H1 (cell line): ENCODE data around the gene DTNB. TPM values are rescaled to one million over a fixed set of nuclear protein-coding genes. Genes with fewer than 3 reads are reported as not detected.

Source experiments
- CTCF ChIA-PET: fragments of 300-600 bp; sonication (Branson Sonifier 250); formaldehyde crosslinking; loops from one replicate; lab custom pipeline; 2021; ENCODE audit not compliant: partially characterized antibody; lab: Charles Lee
- POLR2A ChIA-PET: fragments of 300-600 bp; sonication (Branson Sonifier 250); formaldehyde crosslinking; loops from one replicate; lab custom pipeline; 2021; ENCODE audit warnings: inconsistent platforms; ENCODE audit not compliant: partially characterized antibody; lab: Charles Lee
- DNase-seq, 2 experiments: peaks; one replicate each; pipeline versions ENCODE4 v3.0.0 to v3.0.0-alpha.2; 2010 to 2022; ENCODE audit warnings: low spot score in 2 of 2, low read depth in 1 of 2, mixed read lengths in 1 of 2
- FAIRE-seq: peaks from 2 replicates; lab custom pipeline; 2011; peaks lifted over from hg19 to GRCh38; lab: Jason Lieb, UNC
- H2AFZ ChIP-seq: 2 replicates; pipeline ENCODE4 v1.8.1; 2012; ENCODE audit warnings: low read length, inconsistent platforms
- H2AK5ac ChIP-seq: 2 replicates; pipeline ENCODE4 v1.6.1; 2013; ENCODE audit warnings: low read depth, low read length
- H2BK120ac ChIP-seq: replicated peaks from 2 replicates; pipeline ENCODE3; 2013; ENCODE audit warnings: low read depth, low read length, inconsistent platforms
- H2BK12ac ChIP-seq: 2 replicates; pipeline ENCODE4 v1.6.1; 2013; ENCODE audit warnings: low read depth, low read length
- H2BK15ac ChIP-seq: 2 replicates; pipeline ENCODE4 v1.6.1; 2013; ENCODE audit warnings: low read length
- H2BK20ac ChIP-seq: 2 replicates; pipeline ENCODE4 v1.6.1; 2013; ENCODE audit warnings: low read length
- H2BK5ac ChIP-seq: 2 replicates; pipeline ENCODE4 v1.6.1; 2013; ENCODE audit warnings: low read depth, low read length
- H3K14ac ChIP-seq: 2 replicates; pipeline ENCODE4 v1.6.1; 2013; ENCODE audit warnings: inconsistent platforms; ENCODE audit not compliant: insufficient read length
- H3K18ac ChIP-seq: 2 replicates; pipeline ENCODE4 v1.6.1; 2013; ENCODE audit warnings: low read length; ENCODE audit errors: extremely low read depth
- H3K23ac ChIP-seq: 2 replicates; pipeline ENCODE4 v1.6.1; 2013; ENCODE audit warnings: inconsistent platforms; ENCODE audit not compliant: insufficient read length
- H3K23me2 ChIP-seq: 2 replicates; pipeline ENCODE4 v1.6.1; 2013; ENCODE audit warnings: low read depth, low read length
- H3K27ac ChIP-seq: 2 replicates; pipeline ENCODE4 v1.6.1; 2011; ENCODE audit warnings: low read depth, low read length, inconsistent platforms
- H3K27me3 ChIP-seq, 4 experiments: replicated peaks in 1 of 4; 1 replicate in 1 of 4; 2 replicates in 3 of 4; pipeline versions ENCODE4 v1.6.1 to v1.8.1; 2011 to 2013; ENCODE audit warnings: low read length in 3 of 4, mild to moderate bottlenecking in 3 of 4, inconsistent platforms in 2 of 4, mixed read lengths in 2 of 4, moderate library complexity in 1 of 4; ENCODE audit not compliant: control insufficient read depth in 3 of 4, insufficient read depth in 3 of 4; ENCODE audit errors: extremely low read depth in 1 of 4
- H3K36me3 ChIP-seq, 4 experiments: 2 replicates each; pipeline versions ENCODE4 v1.6.1 to v1.8.1; 2011 to 2013; ENCODE audit warnings: mild to moderate bottlenecking in 4 of 4, low read length in 3 of 4, moderate library complexity in 2 of 4, control low read depth in 1 of 4, inconsistent platforms in 1 of 4; ENCODE audit not compliant: insufficient read depth in 4 of 4, control insufficient read depth in 2 of 4
- H3K4ac ChIP-seq: replicated peaks from 2 replicates; pipeline ENCODE3; 2013; ENCODE audit warnings: low read length, low read depth, mixed read lengths, inconsistent platforms; ENCODE audit not compliant: insufficient read length
- H3K4me1 ChIP-seq, 4 experiments: replicated peaks in 1 of 4; 1 replicate in 1 of 4; 2 replicates in 3 of 4; pipeline versions ENCODE4 v1.6.1 to v1.8.1; 2011 to 2013; ENCODE audit warnings: low read length in 3 of 4, inconsistent platforms in 2 of 4, mixed read lengths in 1 of 4; ENCODE audit not compliant: insufficient read depth in 4 of 4, control insufficient read depth in 3 of 4
- H3K4me2 ChIP-seq, 2 experiments: 2 replicates each; pipeline versions ENCODE4 v1.6.1 to v1.8.1; 2011 to 2013; ENCODE audit warnings: low read depth in 2 of 2, low read length in 2 of 2, control low read depth in 1 of 2, inconsistent platforms in 1 of 2, mild to moderate bottlenecking in 1 of 2; ENCODE audit not compliant: insufficient read depth in 1 of 2
- H3K4me3 ChIP-seq, 4 experiments: fragments of 200-600, 300-600 bp in 1 of 4; sonication (generic), shearing (Covaris generic), sonication (Bioruptor Twin) in 1 of 4; 2 replicates each; pipeline versions ENCODE4 v1.5.1 to v1.8.1; 2011 to 2016; ENCODE audit warnings: low read length in 4 of 4, low read depth in 3 of 4, control low read depth in 2 of 4, inconsistent platforms in 2 of 4, mild to moderate bottlenecking in 2 of 4, mixed read lengths in 1 of 4, moderate library complexity in 1 of 4; ENCODE audit not compliant: insufficient read depth in 2 of 4; ENCODE audit errors: extremely low read depth in 1 of 4
- H3K56ac ChIP-seq: replicated peaks from 2 replicates; pipeline ENCODE3; 2013; ENCODE audit warnings: low read depth, mild to moderate bottlenecking, mixed read lengths, low read length, inconsistent platforms; ENCODE audit not compliant: insufficient read length
- H3K79me1 ChIP-seq: 2 replicates; pipeline ENCODE4 v1.6.1; 2013; ENCODE audit warnings: low read depth, low read length, control low read depth
- H3K79me2 ChIP-seq, 2 experiments: 2 replicates each; pipeline versions ENCODE4 v1.6.1 to v1.8.1; 2012 to 2013; ENCODE audit warnings: low read length in 2 of 2, mild to moderate bottlenecking in 2 of 2, inconsistent platforms in 1 of 2; ENCODE audit not compliant: insufficient read depth in 2 of 2, control insufficient read depth in 1 of 2
- H3K9ac ChIP-seq, 4 experiments: replicated peaks in 1 of 4; 1 replicate in 1 of 4; 2 replicates in 3 of 4; pipeline versions ENCODE4 v1.6.1 to v1.8.1; 2011 to 2013; ENCODE audit warnings: low read depth in 3 of 4, low read length in 3 of 4, control low read depth in 2 of 4, mild to moderate bottlenecking in 2 of 4, moderate library complexity in 2 of 4, inconsistent platforms in 1 of 4; ENCODE audit errors: extremely low read depth in 1 of 4
- H3K9me3 ChIP-seq, 2 experiments: 2 replicates each; pipeline versions ENCODE4 v1.6.1 to v1.8.1; 2012 to 2013; ENCODE audit warnings: mild to moderate bottlenecking in 2 of 2, moderate library complexity in 2 of 2, control low read depth in 1 of 2, inconsistent platforms in 1 of 2, low read depth in 1 of 2, low read length in 1 of 2, mixed read lengths in 1 of 2; ENCODE audit not compliant: insufficient read depth in 2 of 2
- H4K20me1 ChIP-seq, 2 experiments: replicated peaks in 1 of 2; 2 replicates each; pipeline versions ENCODE3 to v1.8.1; 2011 to 2013; ENCODE audit warnings: inconsistent platforms in 2 of 2, low read length in 2 of 2, mild to moderate bottlenecking in 1 of 2; ENCODE audit not compliant: insufficient read depth in 2 of 2, control insufficient read depth in 1 of 2
- H4K5ac ChIP-seq: 2 replicates; pipeline ENCODE4 v1.6.1; 2013; ENCODE audit warnings: low read length, low read depth, mixed read lengths, inconsistent platforms; ENCODE audit not compliant: insufficient read length
- H4K8ac ChIP-seq: 2 replicates; pipeline ENCODE4 v1.8.0; 2013; ENCODE audit warnings: mild to moderate bottlenecking, moderate library complexity, low read length, inconsistent platforms; ENCODE audit not compliant: insufficient read depth; ENCODE audit errors: extremely low read depth
- H4K91ac ChIP-seq: replicated peaks from 2 replicates; pipeline ENCODE3; 2013; ENCODE audit warnings: low read length, mixed read lengths, inconsistent platforms; ENCODE audit not compliant: insufficient read length
- BRCA1 ChIP-seq: IDR thresholded peaks from 2 replicates; pipeline ENCODE4 v1.6.1; 2012; ENCODE audit warnings: low read depth, low read length, improper control_type of control experiment
- CTBP2 ChIP-seq: IDR thresholded peaks from 2 replicates; pipeline ENCODE4 v1.7.0; 2011; ENCODE audit warnings: borderline replicate concordance, mild to moderate bottlenecking, moderate library complexity, mixed read lengths, low read length; ENCODE audit not compliant: insufficient read depth, insufficient read length
- EZH2 ChIP-seq: fragments of 200-600 bp; sonication (generic); IDR thresholded peaks from 2 replicates; pipeline ENCODE4 v1.7.1; 2012; ENCODE audit warnings: low read depth, mild to moderate bottlenecking, moderate library complexity, low read length, inconsistent platforms; ENCODE audit not compliant: severe bottlenecking
- JUND ChIP-seq: IDR thresholded peaks from 2 replicates; pipeline ENCODE4 v1.6.1; 2011; ENCODE audit warnings: mild to moderate bottlenecking, improper control_type of control experiment, low read length
- POLR2AphosphoS5 ChIP-seq: IDR thresholded peaks from 2 replicates; pipeline ENCODE4 v1.6.1; 2011; ENCODE audit warnings: low read depth, low read length
- RAD21 ChIP-seq, 2 experiments: IDR thresholded peaks in 1 of 2; conservative IDR thresholded peaks in 1 of 2; 2 replicates each; pipeline ENCODE4 v1.6.1; 2011; ENCODE audit warnings: low read depth in 2 of 2, low read length in 2 of 2, improper control_type of control experiment in 1 of 2, inconsistent platforms in 1 of 2, mild to moderate bottlenecking in 1 of 2, moderate library complexity in 1 of 2
- RXRA ChIP-seq: IDR thresholded peaks from 2 replicates; pipeline ENCODE4 v1.6.1; 2011; ENCODE audit warnings: low read depth, mild to moderate bottlenecking, low read length, moderate library complexity; ENCODE audit not compliant: insufficient read depth
- SIN3A ChIP-seq, 2 experiments: IDR thresholded peaks in 1 of 2; conservative IDR thresholded peaks in 1 of 2; 2 replicates each; pipeline ENCODE4 v1.6.1; 2011 to 2012; ENCODE audit warnings: low read length in 2 of 2, improper control_type of control experiment in 1 of 2, low read depth in 1 of 2, mild to moderate bottlenecking in 1 of 2
- WGBS, 2 experiments: shearing (Covaris generic) in 1 of 2; methylation state at CpG; one replicate each; pipeline versions ENCODE4 v1.1.6 to v1.1.7; 2013 to 2015; ENCODE audit warnings: low lambda C conversion rate in 2 of 2, mixed read lengths in 2 of 2, inconsistent platforms in 1 of 2, low coverage in 1 of 2, missing lambda C conversion rate in 1 of 2; ENCODE audit not compliant: insufficient replicate concordance in 2 of 2, insufficient coverage in 1 of 2, insufficient read length in 1 of 2; ENCODE audit errors: extremely low coverage in 1 of 2, missing lambda C conversion rate in 1 of 2; 5-methylcytosine and 5-hydroxymethylcytosine counted together
- polyA plus RNA-seq, 7 experiments: library from polyadenylated mRNA; depleted of rRNA in 3 of 7; stranded (reverse) in 5 of 7; unstranded in 2 of 7; fragments of >200 nt in 5 of 7; fragments of 200-250 nt in 2 of 7; gene quantifications; 1 replicate in 5 of 7; 2 replicates in 1 of 7; 4 replicates in 1 of 7; pipeline versions ENCODE4 v1.2.1 to v1.2.3, GENCODE V29; 2011 to 2013; ENCODE audit warnings: missing spikeins in 2 of 7, mixed read lengths in 2 of 7
- total RNA-seq: library from RNA; stranded (reverse); fragmentation: NEBNext Ultra II Directional; extraction: Animal tissue kit (Norgen Biotek cat#: 25700); gene quantifications from 2 replicates; pipeline ENCODE4 v1.2.1, GENCODE V29; 2021
- TF ChIP-seq, protein P1 (sequence below): IDR thresholded peaks from 2 replicates; pipeline ENCODE4 v1.6.1; 2012; ENCODE audit warnings: inconsistent platforms
- TF ChIP-seq, protein P2 (sequence below), 3 experiments: IDR thresholded peaks; 1 replicate in 2 of 3; 2 replicates in 1 of 3; pipeline versions ENCODE4 v1.5.1 to v1.6.1; 2011; ENCODE audit warnings: low read length in 3 of 3, mild to moderate bottlenecking in 3 of 3, inconsistent platforms in 2 of 3, low read depth in 1 of 3, moderate library complexity in 1 of 3; ENCODE audit not compliant: insufficient read depth in 1 of 3; ENCODE audit errors: control extremely low read depth in 1 of 3

The DTNB gene
- total and polyA plus RNA-seq, 2 of the 8 experiments (the other 6 are each of a cell fraction or from before 2014, with no cell fraction given) = 39.6 to 49.5 TPM

DNA sequence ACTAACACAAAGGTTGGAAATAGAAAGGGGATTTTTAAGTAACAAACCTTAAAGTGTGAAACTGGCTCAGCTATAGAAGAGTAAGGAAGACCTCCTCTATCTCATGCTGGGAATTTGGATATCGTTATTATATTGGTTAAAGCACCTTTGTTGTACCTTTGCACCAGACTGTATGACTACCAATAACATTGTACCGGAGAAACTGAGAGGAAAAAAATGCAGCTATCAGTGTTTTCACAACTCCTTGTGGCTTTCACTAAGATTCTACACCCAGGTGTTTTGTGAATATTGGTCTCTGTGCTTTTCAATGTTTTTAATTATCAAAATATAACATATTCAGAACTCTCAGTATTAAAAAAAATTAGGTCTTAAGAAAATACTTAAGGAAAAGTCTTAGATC lies 48.7 kb downstream of the DTNB start:
- no peak overlapping the region for H2AK5ac ChIP-seq
- H3K14ac ChIP-seq = no peak overlapping the region
- H3K27me3 ChIP-seq = no peaks in the 10 kb centered on the region
- H3K4ac ChIP-seq = no peak overlapping the region
- no peaks in the 10 kb centered on the region for H3K23me2 ChIP-seq
- no peak overlapping the region for H4K5ac ChIP-seq
- H3K9ac ChIP-seq = no peak overlapping the region
- H3K79me1 ChIP-seq = no peaks in the 10 kb centered on the region
- DNase-seq (no peak), FAIRE-seq (no peak)
- no peak overlapping the region for H3K4me3 ChIP-seq
- 95% methylated on average over 2 of the region's 2 CpGs; no CpG with 5 or more reads in 1 of the 2 experiments for WGBS, 2 experiments
- no peak overlapping the region for H2AFZ ChIP-seq
- H2BK20ac ChIP-seq = no peak overlapping the region
- no peaks in the 10 kb centered on the region for H3K79me2 ChIP-seq
- peaks cover 0 to 2% of the 10 kb centered on the region in 2 experiments for H4K20me1 ChIP-seq
- CTCF ChIA-PET = interaction anchor here (1.0 to 1.2 kb wide), 3 partner anchors 18 to 316 kb away, joined by 3 to 4 read pairs (median 3); no protein-coding TSS in a partner anchor
- no peaks in the 10 kb centered on the region for H3K4me1 ChIP-seq
- no peak overlapping the region for H4K8ac ChIP-seq
- H3K9me3 ChIP-seq = no peaks in the 10 kb centered on the region
- no peak overlapping the region for H2BK12ac ChIP-seq
- H3K23ac ChIP-seq = no peak overlapping the region
- H3K56ac ChIP-seq = no peak overlapping the region
- H3K27ac ChIP-seq = no peak overlapping the region
- no peak overlapping the region for H4K91ac ChIP-seq
- H3K18ac ChIP-seq = no peak overlapping the region
- H2BK15ac ChIP-seq = no peak overlapping the region
- H2BK5ac ChIP-seq = no peak overlapping the region
- H3K4me2 ChIP-seq = no peak overlapping the region
- peaks cover 0 to 30% (median 16%) of the 10 kb centered on the region in 4 experiments; a peak in 5 of 8 replicates for H3K36me3 ChIP-seq
- POLR2A ChIA-PET = interaction anchor here (1.0 to 1.5 kb wide), 2 partner anchors 15 to 372 kb away, joined by 3 read pairs; no protein-coding TSS in a partner anchor
- no peak overlapping the region for H2BK120ac ChIP-seq
- TF ChIP-seq BRCA1 (no peak), RAD21 (IDR thresholded peaks at IDR 0.05 in 1 of 2, conservative IDR thresholded peaks at IDR 0.05 in 1 of 2; ENCODE audit: low read depth in 2 of 2, low read length in 2 of 2) (no peak), EZH2 (no peak), CTBP2 (no peak), RXRA (no peak), JUND (no peak), SIN3A (conservative IDR thresholded peaks at IDR 0.05 in 1 of 2, IDR thresholded peaks at IDR 0.05 in 1 of 2; ENCODE audit: low read depth in 1 of 2, low read length in 2 of 2) (no peak), POLR2AphosphoS5 (no peak)
- TF ChIP-seq, protein P1, sequence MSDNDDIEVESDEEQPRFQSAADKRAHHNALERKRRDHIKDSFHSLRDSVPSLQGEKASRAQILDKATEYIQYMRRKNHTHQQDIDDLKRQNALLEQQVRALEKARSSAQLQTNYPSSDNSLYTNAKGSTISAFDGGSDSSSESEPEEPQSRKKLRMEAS = no peak
- TF ChIP-seq, protein P2, sequence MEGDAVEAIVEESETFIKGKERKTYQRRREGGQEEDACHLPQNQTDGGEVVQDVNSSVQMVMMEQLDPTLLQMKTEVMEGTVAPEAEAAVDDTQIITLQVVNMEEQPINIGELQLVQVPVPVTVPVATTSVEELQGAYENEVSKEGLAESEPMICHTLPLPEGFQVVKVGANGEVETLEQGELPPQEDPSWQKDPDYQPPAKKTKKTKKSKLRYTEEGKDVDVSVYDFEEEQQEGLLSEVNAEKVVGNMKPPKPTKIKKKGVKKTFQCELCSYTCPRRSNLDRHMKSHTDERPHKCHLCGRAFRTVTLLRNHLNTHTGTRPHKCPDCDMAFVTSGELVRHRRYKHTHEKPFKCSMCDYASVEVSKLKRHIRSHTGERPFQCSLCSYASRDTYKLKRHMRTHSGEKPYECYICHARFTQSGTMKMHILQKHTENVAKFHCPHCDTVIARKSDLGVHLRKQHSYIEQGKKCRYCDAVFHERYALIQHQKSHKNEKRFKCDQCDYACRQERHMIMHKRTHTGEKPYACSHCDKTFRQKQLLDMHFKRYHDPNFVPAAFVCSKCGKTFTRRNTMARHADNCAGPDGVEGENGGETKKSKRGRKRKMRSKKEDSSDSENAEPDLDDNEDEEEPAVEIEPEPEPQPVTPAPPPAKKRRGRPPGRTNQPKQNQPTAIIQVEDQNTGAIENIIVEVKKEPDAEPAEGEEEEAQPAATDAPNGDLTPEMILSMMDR (IDR thresholded peaks at IDR 0.05; ENCODE audit: control extremely low read depth in 1 of 3, insufficient read depth in 1 of 3, low read depth in 1 of 3, low read length in 3 of 3) = no peak
